HepG2 (cell line): ENCODE measurements around the gene PPP1R13L. TPM values are rescaled to one million over a fixed set of nuclear protein-coding genes. Genes with fewer than 3 reads are reported as not detected.
A peak's percentile ranks its signal among the peaks of the same experiment; 100 is the strongest.

Experiments
- CBX1 ChIP-seq: IDR thresholded peaks from one replicate; pipeline ENCODE4 v1.6.1; 2016; ENCODE audit warnings: antibody characterized with exemption, low read depth
- ELF4 ChIP-seq: sonication (generic); formaldehyde crosslinking; IDR thresholded peaks from 2 replicates; pipeline ENCODE4 v1.5.0; 2020; ENCODE audit warnings: missing genetic modification reagents, mild to moderate bottlenecking, moderate library complexity, borderline replicate concordance
- JDP2 ChIP-seq: sonication (generic); formaldehyde crosslinking; IDR thresholded peaks from 2 replicates; pipeline ENCODE4 v1.8.1; 2022; ENCODE audit warnings: missing genetic modification reagents, borderline replicate concordance
- KLF12 ChIP-seq: sonication (generic); formaldehyde crosslinking; IDR thresholded peaks from 2 replicates; pipeline ENCODE4 v1.4.0; 2020; ENCODE audit warnings: missing genetic modification reagents, borderline replicate concordance
- NR2F6 ChIP-seq, 2 experiments: IDR thresholded peaks; 2 replicates each; pipeline ENCODE4 v1.6.1; 2016; ENCODE audit warnings: antibody characterized with exemption in 1 of 2, mild to moderate bottlenecking in 1 of 2
- PHF20 ChIP-seq: sonication (generic); formaldehyde crosslinking; IDR thresholded peaks from 2 replicates; pipeline ENCODE4 v1.5.0; 2020; ENCODE audit warnings: mild to moderate bottlenecking, missing genetic modification reagents
- SNAI1 ChIP-seq: sonication (generic); formaldehyde crosslinking; IDR thresholded peaks from 2 replicates; pipeline ENCODE4 v1.5.0; 2020; ENCODE audit warnings: mild to moderate bottlenecking, missing genetic modification reagents, borderline replicate concordance
- SYNCRIP ChIP-seq: fragments of 200-400 bp; formaldehyde crosslinking; IDR thresholded peaks from 2 replicates; pipeline ENCODE4 v1.6.1; 2018; ENCODE audit warnings: mild to moderate bottlenecking, low read depth, low read length; ENCODE audit not compliant: insufficient read depth
- XRCC5 ChIP-seq: fragments of 200-400 bp; formaldehyde crosslinking; optimal IDR thresholded peaks from 2 replicates; pipeline ENCODE3; 2017; ENCODE audit warnings: mild to moderate bottlenecking, low read length
- ZNF552 ChIP-seq: sonication (generic); formaldehyde crosslinking; IDR thresholded peaks from 2 replicates; pipeline ENCODE4 v1.9.0; 2022; ENCODE audit warnings: missing genetic modification reagents, mild to moderate bottlenecking, borderline replicate concordance
- ZNF564 ChIP-seq: sonication (generic); formaldehyde crosslinking; IDR thresholded peaks from 2 replicates; pipeline ENCODE4 v1.8.1; 2023; ENCODE audit warnings: mild to moderate bottlenecking, missing genetic modification reagents
- ZNF569 ChIP-seq: sonication (generic); formaldehyde crosslinking; IDR thresholded peaks from 2 replicates; pipeline ENCODE4 v1.5.0; 2020; ENCODE audit warnings: mild to moderate bottlenecking, missing genetic modification reagents, moderate library complexity, borderline replicate concordance
- polyA plus RNA-seq, 8 experiments: library from polyadenylated mRNA; depleted of rRNA in 3 of 8; stranded (reverse) in 7 of 8; unstranded in 1 of 8; fragments of >200 nt; fragmentation: Illumina TruSeq in 4 of 8; extraction: Trizol in 4 of 8; gene quantifications; 2 replicates each; pipeline versions ENCODE4 v1.2.1 to v1.2.3, GENCODE V29; 2011 to 2016; ENCODE audit warnings: low read depth in 4 of 8, missing spikeins in 1 of 8, mixed read lengths in 1 of 8; ENCODE audit not compliant: insufficient read depth in 1 of 8
- total RNA-seq, 5 experiments: library from RNA; depleted of rRNA; stranded (reverse); fragments of >200 nt; fragmentation: Illumina TruSeq; extraction: Trizol; gene quantifications; 2 replicates each; pipeline ENCODE4 v1.2.3, GENCODE V29; 2016; ENCODE audit warnings: low read depth in 1 of 5
- TF ChIP-seq, protein P1 (sequence below): sonication (generic); formaldehyde crosslinking; IDR thresholded peaks from 2 replicates; pipeline ENCODE4 v1.8.0; 2022; ENCODE audit warnings: missing genetic modification reagents, mild to moderate bottlenecking, borderline replicate concordance
- TF ChIP-seq, protein P2 (sequence below): sonication (generic); formaldehyde crosslinking; IDR thresholded peaks from 2 replicates; pipeline ENCODE4 v1.8.1; 2023; ENCODE audit warnings: mild to moderate bottlenecking, inconsistent platforms, moderate library complexity, missing genetic modification reagents, borderline replicate concordance
- TF ChIP-seq, protein P3 (sequence below): sonication (generic); formaldehyde crosslinking; IDR thresholded peaks from 2 replicates; pipeline ENCODE4 v1.5.0; 2020; ENCODE audit warnings: missing genetic modification reagents, mild to moderate bottlenecking, borderline replicate concordance
- TF ChIP-seq, protein P4 (sequence below): sonication (generic); formaldehyde crosslinking; IDR thresholded peaks from 2 replicates; pipeline ENCODE4 v1.5.0; 2020; ENCODE audit warnings: mild to moderate bottlenecking, missing genetic modification reagents
- TF ChIP-seq, protein P5 (sequence below), 2 experiments: sonication (generic) in 1 of 2; formaldehyde crosslinking in 1 of 2; IDR thresholded peaks; 2 replicates each; pipeline versions ENCODE4 v1.5.1 to v1.6.1; 2011 to 2020; ENCODE audit warnings: borderline replicate concordance in 1 of 2, low read depth in 1 of 2, low read length in 1 of 2, mild to moderate bottlenecking in 1 of 2, missing genetic modification reagents in 1 of 2, moderate library complexity in 1 of 2

PPP1R13L gene
- total and polyA plus RNA-seq, 2 of the 13 experiments (the other 11 are each of a cell fraction or from before 2014, with no cell fraction given): 1.3 to 6.6 TPM

DNA sequence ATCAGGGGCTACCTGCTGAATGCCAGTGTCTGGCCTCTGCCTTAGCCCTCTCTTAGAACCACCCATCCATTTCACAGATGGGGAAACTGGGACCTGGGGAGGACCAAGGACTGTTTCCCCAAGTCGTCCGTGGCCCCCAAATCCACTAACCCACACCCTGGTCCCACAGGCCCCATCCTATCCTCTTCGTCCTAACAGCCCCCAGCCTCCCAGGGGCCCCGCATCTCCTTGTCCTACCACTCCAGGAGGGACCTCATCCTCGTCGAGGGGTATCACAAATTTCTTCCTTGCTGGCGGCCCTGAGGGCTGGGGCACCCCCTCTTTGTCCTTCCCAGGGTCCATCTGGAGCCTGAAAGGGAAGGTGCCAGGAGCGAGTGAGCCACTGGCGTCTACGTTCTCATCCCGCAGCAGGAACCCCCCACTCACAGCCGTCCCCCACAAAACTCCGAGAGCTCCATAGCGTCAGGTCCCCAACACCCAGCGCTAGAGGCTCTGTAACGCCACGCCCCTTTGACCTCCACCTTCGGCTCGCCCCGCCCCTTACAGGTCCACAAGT is 18.2 kb upstream of the PPP1R13L start (continued):
- TF ChIP-seq SNAI1 (CRISPR knock-in tag) (peak; percentile 61; the same call in 1 of the 2 replicates), ZNF569 (CRISPR knock-in tag) (no peak), SYNCRIP (no peak), JDP2 (CRISPR knock-in tag) (no peak), CBX1 (no peak), ELF4 (no peak), ZNF564 (CRISPR knock-in tag) (no peak), XRCC5 (no peak), PHF20 (CRISPR knock-in tag) (no peak), NR2F6 (IDR thresholded peaks at IDR 0.05) (peak; percentile 53; the same call in 1 of the 2 replicates), NR2F6 (CRISPR knock-in tag; IDR thresholded peaks at IDR 0.05) (0 out of 2 replicates have a peak, but pooled peaks have one; percentile 8), KLF12 (CRISPR knock-in tag) (no peak), ZNF552 (CRISPR knock-in tag) (no peak)
- TF ChIP-seq, protein P1, sequence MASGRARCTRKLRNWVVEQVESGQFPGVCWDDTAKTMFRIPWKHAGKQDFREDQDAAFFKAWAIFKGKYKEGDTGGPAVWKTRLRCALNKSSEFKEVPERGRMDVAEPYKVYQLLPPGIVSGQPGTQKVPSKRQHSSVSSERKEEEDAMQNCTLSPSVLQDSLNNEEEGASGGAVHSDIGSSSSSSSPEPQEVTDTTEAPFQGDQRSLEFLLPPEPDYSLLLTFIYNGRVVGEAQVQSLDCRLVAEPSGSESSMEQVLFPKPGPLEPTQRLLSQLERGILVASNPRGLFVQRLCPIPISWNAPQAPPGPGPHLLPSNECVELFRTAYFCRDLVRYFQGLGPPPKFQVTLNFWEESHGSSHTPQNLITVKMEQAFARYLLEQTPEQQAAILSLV: no peak
- TF ChIP-seq, protein P2, sequence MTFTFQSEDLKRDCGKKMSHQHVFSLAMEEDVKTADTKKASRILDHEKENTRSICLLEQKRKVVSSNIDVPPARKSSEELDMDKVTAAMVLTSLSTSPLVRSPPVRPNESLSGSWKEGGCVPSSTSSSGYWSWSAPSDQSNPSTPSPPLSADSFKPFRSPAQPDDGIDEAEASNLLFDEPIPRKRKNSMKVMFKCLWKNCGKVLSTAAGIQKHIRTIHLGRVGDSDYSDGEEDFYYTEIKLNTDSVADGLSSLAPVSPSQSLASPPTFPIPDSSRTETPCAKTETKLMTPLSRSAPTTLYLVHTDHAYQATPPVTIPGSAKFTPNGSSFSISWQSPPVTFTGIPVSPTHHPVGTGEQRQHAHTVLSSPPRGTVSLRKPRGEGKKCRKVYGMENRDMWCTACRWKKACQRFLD (CRISPR knock-in tag): no peak
- TF ChIP-seq, protein P3, sequence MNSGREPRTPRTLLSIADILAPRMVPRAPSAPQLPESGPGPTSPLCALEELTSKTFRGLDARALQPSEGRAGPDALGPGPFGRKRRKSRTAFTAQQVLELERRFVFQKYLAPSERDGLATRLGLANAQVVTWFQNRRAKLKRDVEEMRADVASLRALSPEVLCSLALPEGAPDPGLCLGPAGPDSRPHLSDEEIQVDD: no peak
- TF ChIP-seq, protein P4, sequence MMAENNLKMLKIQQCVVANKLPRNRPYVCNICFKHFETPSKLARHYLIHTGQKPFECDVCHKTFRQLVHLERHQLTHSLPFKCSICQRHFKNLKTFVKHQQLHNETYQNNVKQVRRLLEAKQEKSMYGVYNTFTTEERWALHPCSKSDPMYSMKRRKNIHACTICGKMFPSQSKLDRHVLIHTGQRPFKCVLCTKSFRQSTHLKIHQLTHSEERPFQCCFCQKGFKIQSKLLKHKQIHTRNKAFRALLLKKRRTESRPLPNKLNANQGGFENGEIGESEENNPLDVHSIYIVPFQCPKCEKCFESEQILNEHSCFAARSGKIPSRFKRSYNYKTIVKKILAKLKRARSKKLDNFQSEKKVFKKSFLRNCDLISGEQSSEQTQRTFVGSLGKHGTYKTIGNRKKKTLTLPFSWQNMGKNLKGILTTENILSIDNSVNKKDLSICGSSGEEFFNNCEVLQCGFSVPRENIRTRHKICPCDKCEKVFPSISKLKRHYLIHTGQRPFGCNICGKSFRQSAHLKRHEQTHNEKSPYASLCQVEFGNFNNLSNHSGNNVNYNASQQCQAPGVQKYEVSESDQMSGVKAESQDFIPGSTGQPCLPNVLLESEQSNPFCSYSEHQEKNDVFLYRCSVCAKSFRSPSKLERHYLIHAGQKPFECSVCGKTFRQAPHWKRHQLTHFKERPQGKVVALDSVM (CRISPR knock-in tag): no peak
- TF ChIP-seq, protein P5, sequence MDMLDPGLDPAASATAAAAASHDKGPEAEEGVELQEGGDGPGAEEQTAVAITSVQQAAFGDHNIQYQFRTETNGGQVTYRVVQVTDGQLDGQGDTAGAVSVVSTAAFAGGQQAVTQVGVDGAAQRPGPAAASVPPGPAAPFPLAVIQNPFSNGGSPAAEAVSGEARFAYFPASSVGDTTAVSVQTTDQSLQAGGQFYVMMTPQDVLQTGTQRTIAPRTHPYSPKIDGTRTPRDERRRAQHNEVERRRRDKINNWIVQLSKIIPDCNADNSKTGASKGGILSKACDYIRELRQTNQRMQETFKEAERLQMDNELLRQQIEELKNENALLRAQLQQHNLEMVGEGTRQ (IDR thresholded peaks at IDR 0.05; ENCODE audit: low read depth, low read length): no peak
- TF ChIP-seq, protein P5 (CRISPR knock-in tag; IDR thresholded peaks at IDR 0.05; ENCODE audit: borderline replicate concordance): no peak
